K562 (cell line): ENCODE results near the gene SDK1. TPM values are rescaled to one million over a fixed set of nuclear protein-coding genes. Genes with fewer than 3 reads are reported as not detected.

ENCODE experiments used
- ATAC-seq: fragments of 200-7000 bp; cut with Tn5 transposase; 3 replicates; pipeline ENCODE4 v1.9.1; 2020; ENCODE audit warnings: moderate library complexity
- BruUV-seq: library from RNA; stranded (reverse); fragments of 400-500 nt; replicated peaks from 2 replicates; lab custom pipeline; 2021; lab: Mats Ljungman, UMichigan
- CTCF ChIA-PET: fragments of 300-600 bp; formaldehyde crosslinking; extraction: SDS; loops from one replicate; lab custom pipeline; 2021; ENCODE audit warnings: low intra/inter-chr PET ratio; lab: Yijun Ruan, JAX
- POLR2A ChIA-PET: fragments of 300-600, 350-650 bp; sonication (Branson Sonifier 250); formaldehyde crosslinking; extraction: SDS; loops from one replicate; lab custom pipeline; 2021; ENCODE audit warnings: antibody characterized with exemption, inconsistent platforms; lab: Yijun Ruan, JAX
- DNase-seq, 4 experiments: peaks; one replicate each; pipeline versions ENCODE4 v3.0.0 to v3.0.0-alpha.2; 2011 to 2018; ENCODE audit warnings: low spot score in 3 of 4, mixed read lengths in 3 of 4; ENCODE audit errors: extremely low read depth in 1 of 4
- FAIRE-seq: peaks from 2 replicates; lab custom pipeline; 2011; peaks lifted over from hg19 to GRCh38; lab: Jason Lieb, UNC
- H2AFZ ChIP-seq: 2 replicates; pipeline ENCODE4 v1.6.0; 2011; ENCODE audit warnings: low read depth, low read length, control low read depth, inconsistent platforms
- H3K27ac ChIP-seq: fragments of 200-600 bp; 3 replicates; pipeline ENCODE4 v1.8.0; 2011; ENCODE audit warnings: low read depth, mild to moderate bottlenecking, control low read depth, inconsistent platforms, low read length, moderate library complexity, mixed read lengths; ENCODE audit errors: extremely low read depth
- H3K27me3 ChIP-seq, 2 experiments: fragments of 300-600 bp in 1 of 2; 2 replicates in 1 of 2; 3 replicates in 1 of 2; pipeline versions ENCODE4 v1.6.0 to v1.8.0; 2011; ENCODE audit warnings: inconsistent platforms in 2 of 2, low read length in 2 of 2, mild to moderate bottlenecking in 1 of 2, mixed read lengths in 1 of 2, moderate library complexity in 1 of 2; ENCODE audit not compliant: control insufficient read depth in 2 of 2, insufficient read depth in 2 of 2
- H3K36me3 ChIP-seq: fragments of 300-600 bp; 3 replicates; pipeline ENCODE4 v1.8.0; 2011; ENCODE audit warnings: mild to moderate bottlenecking, low read length, inconsistent platforms; ENCODE audit not compliant: control insufficient read depth, insufficient read depth
- H3K4me1 ChIP-seq, 2 experiments: fragments of 200-600 bp in 1 of 2; replicated peaks in 1 of 2; 2 replicates in 1 of 2; 3 replicates in 1 of 2; pipeline versions ENCODE4 v1.5.1 to v1.8.0; 2011; ENCODE audit warnings: inconsistent platforms in 2 of 2, low read length in 2 of 2, mild to moderate bottlenecking in 1 of 2, mixed read lengths in 1 of 2, moderate library complexity in 1 of 2; ENCODE audit not compliant: control insufficient read depth in 2 of 2, insufficient read depth in 2 of 2
- H3K4me2 ChIP-seq: 2 replicates; pipeline ENCODE4 v1.6.1; 2011; ENCODE audit warnings: low read length, control low read depth, inconsistent platforms, mixed read lengths; ENCODE audit not compliant: insufficient read depth
- H3K4me3 ChIP-seq: fragments of 200-600 bp; sonication (generic), shearing (Covaris generic); 2 replicates; pipeline ENCODE4 v1.5.1; 2016; ENCODE audit warnings: control low read depth, inconsistent platforms
- H3K79me2 ChIP-seq: fragments of 200-600 bp; 3 replicates; pipeline ENCODE4 v1.8.0; 2011; ENCODE audit warnings: low read length, inconsistent platforms; ENCODE audit not compliant: control insufficient read depth, insufficient read depth
- H3K9ac ChIP-seq, 2 experiments: 2 replicates each; pipeline versions ENCODE4 v1.6.0 to v1.6.1; 2011; ENCODE audit warnings: low read depth in 2 of 2, low read length in 2 of 2, control low read depth in 1 of 2, inconsistent platforms in 1 of 2, mild to moderate bottlenecking in 1 of 2, mixed read lengths in 1 of 2; ENCODE audit not compliant: insufficient read depth in 1 of 2
- H3K9me1 ChIP-seq: one replicate; pipeline ENCODE4 v1.6.0; 2011; ENCODE audit warnings: inconsistent platforms, mild to moderate bottlenecking, low read length, moderate library complexity; ENCODE audit not compliant: control insufficient read depth, insufficient read depth
- H3K9me3 ChIP-seq: replicated peaks from 2 replicates; pipeline ENCODE4 v1.5.1; 2011; ENCODE audit warnings: low read depth, low read length, inconsistent platforms; ENCODE audit not compliant: control insufficient read depth, insufficient read depth
- H4K20me1 ChIP-seq: replicated peaks from 2 replicates; pipeline ENCODE4 v1.6.1; 2011; ENCODE audit warnings: low read length, inconsistent platforms, mixed read lengths; ENCODE audit not compliant: control insufficient read depth, insufficient read depth
- CBX3 ChIP-seq, 2 experiments: IDR thresholded peaks; 1 replicate in 1 of 2; 2 replicates in 1 of 2; pipeline ENCODE4 v1.6.1; 2012; ENCODE audit warnings: inconsistent platforms in 2 of 2, low read length in 2 of 2, borderline replicate concordance in 1 of 2, control low read depth in 1 of 2
- CBX5 ChIP-seq: IDR thresholded peaks from 2 replicates; pipeline ENCODE4 v1.6.1; 2014; ENCODE audit warnings: low read depth, borderline replicate concordance
- MEF2A ChIP-seq: IDR thresholded peaks from 2 replicates; pipeline ENCODE4 v1.6.1; 2011; ENCODE audit warnings: low read depth, mild to moderate bottlenecking, low read length, moderate library complexity; ENCODE audit not compliant: control insufficient read depth
- NR1H2 ChIP-seq: sonication (generic); formaldehyde crosslinking; IDR thresholded peaks from 2 replicates; pipeline ENCODE4 v1.4.0; 2020; ENCODE audit warnings: mild to moderate bottlenecking, missing genetic modification reagents
- RB1 ChIP-seq: fragments of 450-650 bp; IDR thresholded peaks from 2 replicates; pipeline ENCODE4 v1.6.1; 2017; ENCODE audit warnings: low read depth, mild to moderate bottlenecking
- TRIM28 ChIP-seq: fragments of 450-650 bp; IDR thresholded peaks from 2 replicates; pipeline ENCODE4 v1.6.1; 2017
- ZC3H8 ChIP-seq: fragments of 450-650 bp; IDR thresholded peaks from 2 replicates; pipeline ENCODE4 v1.6.1; 2017
- ZNF507 ChIP-seq: conservative IDR thresholded peaks from 2 replicates; pipeline ENCODE4 v1.6.1; 2017; ENCODE audit warnings: missing genetic modification characterization, missing compliant biosample characterization
- WGBS: fragments of 100-300 bp; shearing (Covaris generic); methylation state at CpG from one replicate; pipeline ENCODE4 v1.1.6; 2016; ENCODE audit warnings: low coverage, mixed read lengths; ENCODE audit not compliant: insufficient coverage; ENCODE audit errors: missing lambda C conversion rate; 5-methylcytosine and 5-hydroxymethylcytosine counted together
- in situ Hi-C: fragments of 300-500 bp; cut with MboI; formaldehyde crosslinking; loops from 4 replicates; pipeline ENCODE4 v1.15.0; 2018; ENCODE audit warnings: inconsistent platforms, mixed read lengths
- intact Hi-C: fragments of 100-400 bp; cut with micrococcal nuclease; formaldehyde crosslinking; loops from 2 replicates; pipeline ENCODE4 v1.14.2; 2022
- polyA plus RNA-seq, 8 experiments: library from polyadenylated mRNA; depleted of rRNA in 4 of 8; stranded (reverse) in 5 of 8; unstranded in 3 of 8; fragments of >200 nt; fragmentation: Nextera tagmentation in 2 of 8; fragmentation: Illumina TruSeq in 1 of 8; extraction: Ambion mirVana in 2 of 8; extraction: Trizol in 1 of 8; gene quantifications; 2 replicates each; pipeline versions ENCODE4 v1.2.1 to v1.2.3, GENCODE V29; 2011 to 2014; ENCODE audit warnings: inconsistent platforms in 1 of 8, missing spikeins in 1 of 8
- total RNA-seq, 7 experiments: library from RNA; depleted of rRNA in 6 of 7; stranded (reverse); fragments of >200 nt in 6 of 7; fragmentation: Illumina TruSeq in 2 of 7; extraction: Trizol in 2 of 7; gene quantifications; 2 replicates each; pipeline versions ENCODE4 v1.2.1 to v1.2.3, GENCODE V29; 2011 to 2021; ENCODE audit warnings: low replicate concordance in 1 of 7
- TF ChIP-seq, protein P1 (sequence below): fragments of 250-450 bp; sonication (Bioruptor Pico); IDR thresholded peaks from 2 replicates; pipeline ENCODE4 v1.4.0; 2020; ENCODE audit warnings: borderline replicate concordance
- TF ChIP-seq, protein P2 (sequence below): sonication (generic); formaldehyde crosslinking; IDR thresholded peaks from 2 replicates; pipeline ENCODE4 v1.8.0; 2022; ENCODE audit warnings: missing genetic modification reagents, mild to moderate bottlenecking, borderline replicate concordance

The SDK1 gene
- total and polyA plus RNA-seq, 9 of the 15 experiments (the other 6 are each of a cell fraction or from before 2014, with no cell fraction given) = 0.16 TPM; not detected in 8

DNA sequence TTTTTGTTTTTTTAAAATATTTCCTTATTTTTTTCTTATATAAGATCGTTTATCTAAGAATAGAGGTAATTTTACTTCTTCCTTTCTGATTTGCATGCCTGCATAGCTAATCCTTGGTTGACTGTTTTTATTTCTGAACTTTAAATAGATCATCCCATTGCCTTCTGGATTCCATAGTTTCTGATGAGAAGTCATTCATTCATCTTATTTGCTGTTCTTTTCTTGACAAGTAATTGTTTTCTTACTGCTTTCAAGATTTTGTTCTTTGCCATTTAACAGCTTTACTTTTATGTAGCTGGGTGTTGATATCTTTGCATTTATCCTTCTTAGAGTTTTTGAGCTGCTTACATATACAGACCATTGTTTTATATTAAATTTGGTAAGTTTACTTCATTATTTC is 437.9 kb downstream of the SDK1 start:
- ATAC-seq (no peak), FAIRE-seq (no peak), DNase-seq (no peak)
- WGBS = 0% methylated on average over 1 of the region's 1 CpG
- no peaks in the 10 kb centered on the region for H3K9me1 ChIP-seq
- H3K9ac ChIP-seq = no peak overlapping the region
- TF ChIP-seq ZNF507 (tag) (no peak), RB1 (no peak), CBX5 (peak; percentile 81; the same call in 1 of the 2 replicates), TRIM28 (peak; percentile 87), MEF2A (no peak), CBX3 (IDR thresholded peaks at IDR 0.05; ENCODE audit: borderline replicate concordance in 1 of 2, low read length in 2 of 2) (peak in 1 of 2 experiments; percentile 80; a peak in 1 of 3 replicates), NR1H2 (CRISPR knock-in tag) (no peak), ZC3H8 (no peak)
- TF ChIP-seq, protein P1, sequence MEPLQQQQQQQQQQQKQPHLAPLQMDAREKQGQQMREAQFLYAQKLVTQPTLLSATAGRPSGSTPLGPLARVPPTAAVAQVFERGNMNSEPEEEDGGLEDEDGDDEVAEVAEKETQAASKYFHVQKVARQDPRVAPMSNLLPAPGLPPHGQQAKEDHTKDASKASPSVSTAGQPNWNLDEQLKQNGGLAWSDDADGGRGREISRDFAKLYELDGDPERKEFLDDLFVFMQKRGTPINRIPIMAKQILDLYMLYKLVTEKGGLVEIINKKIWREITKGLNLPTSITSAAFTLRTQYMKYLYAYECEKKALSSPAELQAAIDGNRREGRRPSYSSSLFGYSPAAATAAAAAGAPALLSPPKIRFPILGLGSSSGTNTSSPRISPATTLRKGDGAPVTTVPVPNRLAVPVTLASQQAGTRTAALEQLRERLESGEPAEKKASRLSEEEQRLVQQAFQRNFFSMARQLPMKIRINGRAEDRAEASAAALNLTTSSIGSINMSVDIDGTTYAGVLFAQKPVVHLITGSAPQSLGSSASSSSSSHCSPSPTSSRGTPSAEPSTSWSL (CRISPR knock-in tag) = no peak
- TF ChIP-seq, protein P2, sequence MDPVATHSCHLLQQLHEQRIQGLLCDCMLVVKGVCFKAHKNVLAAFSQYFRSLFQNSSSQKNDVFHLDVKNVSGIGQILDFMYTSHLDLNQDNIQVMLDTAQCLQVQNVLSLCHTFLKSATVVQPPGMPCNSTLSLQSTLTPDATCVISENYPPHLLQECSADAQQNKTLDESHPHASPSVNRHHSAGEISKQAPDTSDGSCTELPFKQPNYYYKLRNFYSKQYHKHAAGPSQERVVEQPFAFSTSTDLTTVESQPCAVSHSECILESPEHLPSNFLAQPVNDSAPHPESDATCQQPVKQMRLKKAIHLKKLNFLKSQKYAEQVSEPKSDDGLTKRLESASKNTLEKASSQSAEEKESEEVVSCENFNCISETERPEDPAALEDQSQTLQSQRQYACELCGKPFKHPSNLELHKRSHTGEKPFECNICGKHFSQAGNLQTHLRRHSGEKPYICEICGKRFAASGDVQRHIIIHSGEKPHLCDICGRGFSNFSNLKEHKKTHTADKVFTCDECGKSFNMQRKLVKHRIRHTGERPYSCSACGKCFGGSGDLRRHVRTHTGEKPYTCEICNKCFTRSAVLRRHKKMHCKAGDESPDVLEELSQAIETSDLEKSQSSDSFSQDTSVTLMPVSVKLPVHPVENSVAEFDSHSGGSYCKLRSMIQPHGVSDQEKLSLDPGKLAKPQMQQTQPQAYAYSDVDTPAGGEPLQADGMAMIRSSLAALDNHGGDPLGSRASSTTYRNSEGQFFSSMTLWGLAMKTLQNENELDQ (CRISPR knock-in tag) = no peak
- ChIA-PET CTCF (no interaction called here), POLR2A (no interaction called here)
- no peaks in the 10 kb centered on the region for H3K27me3 ChIP-seq
- no peaks in the 10 kb centered on the region for H3K36me3 ChIP-seq
- no peak overlapping the region for H3K4me3 ChIP-seq
- no peaks in the 10 kb centered on the region for H4K20me1 ChIP-seq
- BruUV-seq = no TSS peak
- H2AFZ ChIP-seq = no peak overlapping the region
- no peak overlapping the region for H3K4me2 ChIP-seq
- no peaks in the 10 kb centered on the region for H3K4me1 ChIP-seq
- intact Hi-C loops (no loop called here), in situ Hi-C loops (no loop called here)
- no peaks in the 10 kb centered on the region for H3K9me3 ChIP-seq
- no peak overlapping the region for H3K27ac ChIP-seq
- H3K79me2 ChIP-seq = no peaks in the 10 kb centered on the region
